ENCODE data around the gene KIR2DL4. TPM values are rescaled to one million over a fixed set of nuclear protein-coding genes. Genes with fewer than 3 reads are reported as not detected.
"Not testable (repeated sequence)": the region's sequence is repeated elsewhere in the genome, so short reads cannot be mapped to it uniquely, and the experiment has no call there.

Gene KIR2DL4
- total RNA-seq, 2 donors from 2014 or later: 0.25 TPM; not detected in 1

DNA sequence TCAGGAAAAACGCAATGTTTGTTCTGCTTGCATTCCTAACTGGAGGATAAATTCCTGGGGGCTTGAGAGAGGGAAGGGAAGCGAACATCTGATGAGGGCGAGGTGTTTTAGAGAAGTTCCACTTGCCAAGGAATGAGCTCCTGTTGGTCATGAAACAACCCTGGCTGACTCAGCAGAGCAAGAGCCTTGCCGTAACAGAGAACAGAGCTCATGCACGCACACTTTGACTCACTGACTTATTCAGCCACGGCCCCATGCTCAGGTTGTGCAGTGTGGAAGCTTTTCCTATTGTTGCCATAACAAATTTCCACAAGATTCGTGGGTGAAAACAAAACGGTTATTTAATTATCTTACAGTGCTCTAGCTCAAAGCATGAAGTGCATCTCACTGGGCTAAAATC lies 39.8 kb downstream of the KIR2DL4 start:
- not testable (repeated sequence) for ATAC-seq; H3K36me3 Mint-ChIP-seq; DNase-seq (ENCODE audit: low spot score in 2 of 2); H3K27ac Mint-ChIP-seq
- peaks cover 8 to 16% of the 10 kb centered on the region in 2 donors for H3K9me3 Mint-ChIP-seq

DNA sequence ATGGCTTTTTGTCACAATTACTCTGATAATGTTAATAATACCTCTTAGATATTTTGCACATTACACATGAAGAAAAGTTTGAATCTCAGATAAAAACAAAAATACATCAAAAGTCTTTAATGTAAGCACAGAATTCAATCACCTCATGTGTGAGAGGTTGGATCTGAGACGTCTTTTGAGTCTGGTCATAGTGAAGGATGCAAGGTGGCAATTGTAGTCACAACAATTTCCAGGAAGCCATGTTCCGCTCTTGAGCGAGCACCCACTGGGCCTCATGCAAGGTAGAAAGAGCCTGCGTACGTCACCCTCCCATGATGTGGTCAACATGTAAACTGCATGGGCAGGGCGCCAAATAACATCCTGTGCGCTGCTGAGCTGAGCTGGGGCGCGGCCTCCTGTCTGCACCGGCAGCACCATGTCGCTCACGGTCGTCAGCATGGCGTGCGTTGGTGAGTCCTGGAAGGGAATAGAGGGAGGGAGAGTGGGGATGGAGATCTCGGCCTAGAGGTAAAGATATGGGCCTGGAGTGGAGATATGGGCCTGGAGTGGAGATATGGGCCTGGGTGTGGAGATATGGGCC lies 46.7 kb downstream of the KIR2DL4 start, which contains the start of gene KIR3DL2:
TSS of gene KIR3DL2 (plus strand) at position 383 of the 580 bp plus-strand sequence. CDS start at position 416, 33 bp downstream.
- H3K27ac Mint-ChIP-seq; DNase-seq (ENCODE audit: low spot score in 2 of 2); ATAC-seq; H3K36me3 Mint-ChIP-seq: not testable (repeated sequence)
- peaks cover 8 to 16% of the 10 kb centered on the region in 2 donors for H3K9me3 Mint-ChIP-seq

DNA sequence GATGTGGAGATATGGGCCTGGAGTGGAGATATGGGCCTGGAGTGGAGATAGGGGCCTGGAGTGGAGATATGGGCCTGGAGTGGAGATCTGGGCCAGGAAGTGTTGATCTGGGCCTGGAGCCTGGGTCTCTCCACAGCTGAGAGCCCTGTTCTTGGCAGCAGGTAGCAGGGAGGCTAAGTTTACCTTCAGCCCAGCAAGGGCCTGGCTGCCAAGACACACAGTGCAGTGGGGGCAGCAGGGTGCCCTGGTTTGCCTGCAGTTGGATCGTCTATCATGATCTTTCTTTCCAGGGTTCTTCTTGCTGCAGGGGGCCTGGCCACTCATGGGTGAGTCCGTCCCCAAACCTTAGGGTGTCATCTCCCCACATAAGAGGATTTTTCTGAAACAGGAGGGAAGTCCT lies 47.5 kb downstream of the KIR2DL4 start:
- H3K36me3 Mint-ChIP-seq: peaks cover 0 to 5% of the 10 kb centered on the region in 2 donors
- no peak for DNase-seq (ENCODE audit: low spot score in 2 of 2)
- no peak overlapping the region for H3K27ac Mint-ChIP-seq
- no peak for ATAC-seq
- H3K9me3 Mint-ChIP-seq: peaks cover 8 to 16% of the 10 kb centered on the region in 2 donors

DNA sequence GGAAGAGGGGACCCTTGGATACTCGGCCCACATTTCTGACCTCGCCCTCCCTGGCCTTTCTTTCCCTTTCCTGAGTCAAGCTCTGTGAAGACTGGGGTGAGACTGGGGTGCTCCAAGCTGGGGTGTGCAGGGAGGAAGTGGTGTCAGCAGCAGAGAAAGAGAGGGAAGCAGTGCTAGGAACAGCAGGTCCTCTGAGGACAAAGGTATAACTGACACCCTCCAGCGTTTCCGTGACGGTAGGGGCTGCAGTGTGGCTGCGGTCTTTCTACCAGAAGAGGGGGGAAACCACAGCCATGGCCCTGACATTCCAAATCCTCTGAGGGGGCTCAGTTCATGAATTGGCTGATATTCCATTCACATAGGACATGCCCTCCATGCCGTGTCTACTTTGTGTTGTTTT lies 47.9 kb downstream of the KIR2DL4 start:
- ATAC-seq (no peak), DNase-seq (ENCODE audit: low spot score in 2 of 2) (no peak)
- H3K27ac Mint-ChIP-seq: no peak overlapping the region
- peaks cover 0 to 4% of the 10 kb centered on the region in 2 donors for H3K36me3 Mint-ChIP-seq
- peaks cover 6 to 15% of the 10 kb centered on the region in 2 donors for H3K9me3 Mint-ChIP-seq

DNA sequence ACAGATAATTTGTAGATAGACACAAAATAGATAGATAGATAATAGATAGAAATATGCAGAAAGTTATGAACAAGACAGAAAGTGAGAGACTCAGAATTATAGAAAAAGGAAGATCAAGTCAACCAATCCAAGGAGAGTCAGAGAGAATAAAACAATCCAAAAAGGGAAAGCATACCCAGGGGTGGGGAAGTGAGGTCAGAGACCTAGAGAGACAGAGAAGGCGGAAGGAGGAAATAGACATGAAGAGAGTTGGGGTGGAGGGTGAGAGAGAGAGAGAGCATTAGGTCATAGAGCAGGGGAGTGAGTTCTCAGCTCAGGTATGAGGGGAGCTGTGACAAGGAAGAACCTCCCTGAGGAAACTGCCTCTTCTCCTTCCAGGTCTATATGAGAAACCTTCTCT lies 51.8 kb downstream of the KIR2DL4 start:
- H3K36me3 Mint-ChIP-seq; DNase-seq (ENCODE audit: low spot score in 2 of 2); H3K27ac Mint-ChIP-seq; ATAC-seq; H3K9me3 Mint-ChIP-seq: not testable (repeated sequence)

DNA sequence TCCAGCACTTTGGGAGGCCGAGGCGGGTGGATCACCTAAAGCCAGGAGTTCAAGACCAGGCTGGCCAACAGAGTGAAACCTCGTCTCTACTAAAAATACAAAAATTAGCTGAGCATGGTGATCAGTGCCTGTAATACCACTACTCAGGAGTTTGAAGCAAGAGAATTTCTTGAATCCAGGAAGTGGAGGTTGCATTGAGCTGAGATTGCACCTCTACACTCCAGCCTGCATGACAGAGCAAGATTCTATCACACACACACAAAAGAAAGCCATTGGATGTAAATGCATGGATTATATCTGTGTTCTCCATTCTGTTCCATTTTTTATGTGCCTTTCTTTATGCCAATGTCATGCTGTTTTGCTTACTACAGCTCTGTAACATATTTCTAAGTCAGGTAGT lies 55.1 kb downstream of the KIR2DL4 start:
- not testable (repeated sequence) for H3K27ac Mint-ChIP-seq; H3K36me3 Mint-ChIP-seq; DNase-seq (ENCODE audit: low spot score in 2 of 2); H3K9me3 Mint-ChIP-seq; ATAC-seq

DNA sequence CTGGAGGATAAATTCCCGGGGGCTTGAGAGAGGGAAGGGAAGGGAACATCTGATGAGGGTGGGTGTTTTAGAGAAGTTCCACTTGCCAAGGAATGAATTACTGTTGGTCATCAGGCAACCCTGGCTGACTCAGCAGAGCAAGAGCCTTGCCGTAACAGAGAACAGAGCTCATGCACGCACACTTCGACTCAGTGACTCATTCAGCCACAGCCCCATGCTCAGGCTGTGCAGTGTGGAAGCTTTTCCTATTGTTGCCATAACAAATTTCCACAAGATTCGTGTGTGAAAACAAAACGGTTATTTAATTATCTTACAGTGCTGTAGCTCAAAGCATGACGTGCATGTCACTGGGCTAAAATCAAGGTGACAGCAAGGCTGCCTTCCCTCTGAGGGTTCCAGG lies 56.0 kb downstream of the KIR2DL4 start:
- not testable (repeated sequence) for H3K36me3 Mint-ChIP-seq; H3K27ac Mint-ChIP-seq; H3K9me3 Mint-ChIP-seq; ATAC-seq; DNase-seq (ENCODE audit: low spot score in 2 of 2)

DNA sequence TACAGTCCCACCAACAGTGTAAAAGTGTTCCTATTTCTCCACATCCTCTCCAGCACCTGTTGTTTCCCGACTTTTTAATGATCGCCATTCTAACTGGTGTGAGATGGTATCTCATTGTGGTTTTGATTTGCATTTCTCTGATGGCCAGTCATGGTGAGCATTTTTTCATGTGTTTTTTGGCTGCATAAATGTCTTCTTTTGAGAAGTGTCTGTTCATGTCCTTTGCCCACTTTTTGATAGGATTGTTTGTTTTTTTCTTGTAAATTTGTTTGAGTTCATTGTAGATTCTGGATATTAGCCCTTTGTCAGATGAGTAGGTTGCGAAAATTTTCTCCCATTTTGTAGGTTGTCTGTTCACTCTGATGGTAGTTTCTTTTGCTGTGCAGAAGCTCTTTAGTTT lies 60.0 kb downstream of the KIR2DL4 start:
- peaks cover 0 to 14% of the 10 kb centered on the region in 2 donors for H3K9me3 Mint-ChIP-seq
- not testable (repeated sequence) for H3K36me3 Mint-ChIP-seq; ATAC-seq; H3K27ac Mint-ChIP-seq; DNase-seq (ENCODE audit: low spot score in 2 of 2)

Other genes starting within 250 kb of the KIR2DL4 start
- gene LILRA2, start 229.8 kb upstream of the KIR2DL4 start, total RNA-seq: not detected
- not detected for gene LILRA1, start 210.0 kb upstream of the KIR2DL4 start, total RNA-seq
- gene LILRB1, start 173.1 kb upstream of the KIR2DL4 start, total RNA-seq: under 1 TPM; 0.31 to 0.34 TPM
- gene LILRB4, start 140.6 kb upstream of the KIR2DL4 start, total RNA-seq: not detected
- gene KIR3DL3, start 79.2 kb upstream of the KIR2DL4 start, total RNA-seq: not detected
- under 1 TPM in 1 of 2 donors, not detected in 1; 0.27 TPM for gene KIR2DL3, start 65.1 kb upstream of the KIR2DL4 start, total RNA-seq
- gene KIR2DL1, start 33.8 kb upstream of the KIR2DL4 start, total RNA-seq: not detected
- gene KIR3DL1, start 12.9 kb downstream of the KIR2DL4 start, total RNA-seq: under 1 TPM; 0.18 to 0.23 TPM
- under 1 TPM; 0.18 to 0.45 TPM for gene KIR2DS4, start 29.1 kb downstream of the KIR2DL4 start, total RNA-seq
- gene KIR3DL2, start 46.8 kb downstream of the KIR2DL4 start, total RNA-seq: 1 to 10 TPM in 1 of 2 donors, under 1 TPM in 1; 0.98 to 1.1 TPM
- not detected for gene FCAR, start 70.6 kb downstream of the KIR2DL4 start, total RNA-seq
- gene NCR1, start 102.5 kb downstream of the KIR2DL4 start, total RNA-seq: under 1 TPM; 0.61 to 0.89 TPM
- not detected for gene NLRP7, start 143.9 kb downstream of the KIR2DL4 start, total RNA-seq
- gene NLRP2, start 162.8 kb downstream of the KIR2DL4 start, total RNA-seq: 1 to 10 TPM; 2.3 to 7.0 TPM
- under 1 TPM in 1 of 2 donors, not detected in 1; 0.75 TPM for gene GP6, start 234.7 kb downstream of the KIR2DL4 start, total RNA-seq